Endothelial cell (in vitro differentiated cells): ENCODE results near the gene DOK5. TPM values are rescaled to one million over a fixed set of nuclear protein-coding genes. Genes with fewer than 3 reads are reported as not detected.

Experiments used
- DNase-seq: peaks from one replicate; pipeline ENCODE4 v3.0.0; 2021; ENCODE audit warnings: low spot score
- H3K27ac Mint-ChIP-seq: one replicate; pipeline ENCODE4 v1.8.0; 2021; ENCODE audit warnings: mixed read lengths, inconsistent platforms; ENCODE audit not compliant: unreplicated experiment
- H3K27me3 Mint-ChIP-seq: one replicate; pipeline ENCODE4 v1.8.0; 2021; ENCODE audit warnings: mild to moderate bottlenecking, moderate library complexity, mixed read lengths, inconsistent platforms; ENCODE audit not compliant: unreplicated experiment
- H3K36me3 Mint-ChIP-seq: one replicate; pipeline ENCODE4 v1.8.0; 2021; ENCODE audit warnings: mild to moderate bottlenecking, low read depth, mixed read lengths, inconsistent platforms; ENCODE audit not compliant: unreplicated experiment
- H3K4me1 Mint-ChIP-seq: one replicate; pipeline ENCODE4 v1.8.0; 2021; ENCODE audit warnings: mild to moderate bottlenecking, mixed read lengths, inconsistent platforms; ENCODE audit not compliant: unreplicated experiment
- H3K4me3 Mint-ChIP-seq: one replicate; pipeline ENCODE4 v1.8.0; 2021; ENCODE audit warnings: mild to moderate bottlenecking, mixed read lengths, inconsistent platforms; ENCODE audit not compliant: unreplicated experiment
- H3K9me3 Mint-ChIP-seq: one replicate; pipeline ENCODE4 v1.8.0; 2021; ENCODE audit warnings: mixed read lengths, inconsistent platforms; ENCODE audit not compliant: unreplicated experiment
- total RNA-seq: library from RNA; stranded (reverse); fragmentation: NEBNext Ultra II Directional; extraction: Animal tissue kit (Norgen Biotek cat#: 25700); gene quantifications from one replicate; pipeline ENCODE4 v1.2.1, GENCODE V29; 2021; ENCODE audit not compliant: unreplicated experiment
- TF ChIP-seq, protein P1 (sequence below): fragments of 200-600 bp; sonication (generic); IDR thresholded peaks from one replicate; pipeline ENCODE4 v1.5.0; 2021; ENCODE audit warnings: antibody characterized with exemption; ENCODE audit not compliant: unreplicated experiment

Gene DOK5
- total RNA-seq, 1 donor from 2014 or later: 0.26 TPM

- DNase-seq: no peak
- Mint-ChIP-seq H3K27ac (no peak overlapping the region), H3K27me3 (no peaks in the 10 kb centered on the region), H3K36me3 (peaks cover 3% of the 10 kb centered on the region), H3K4me1 (no peaks in the 10 kb centered on the region), H3K9me3 (peaks cover 42% of the 10 kb centered on the region), H3K4me3 (no peak overlapping the region)
- TF ChIP-seq, protein P1, sequence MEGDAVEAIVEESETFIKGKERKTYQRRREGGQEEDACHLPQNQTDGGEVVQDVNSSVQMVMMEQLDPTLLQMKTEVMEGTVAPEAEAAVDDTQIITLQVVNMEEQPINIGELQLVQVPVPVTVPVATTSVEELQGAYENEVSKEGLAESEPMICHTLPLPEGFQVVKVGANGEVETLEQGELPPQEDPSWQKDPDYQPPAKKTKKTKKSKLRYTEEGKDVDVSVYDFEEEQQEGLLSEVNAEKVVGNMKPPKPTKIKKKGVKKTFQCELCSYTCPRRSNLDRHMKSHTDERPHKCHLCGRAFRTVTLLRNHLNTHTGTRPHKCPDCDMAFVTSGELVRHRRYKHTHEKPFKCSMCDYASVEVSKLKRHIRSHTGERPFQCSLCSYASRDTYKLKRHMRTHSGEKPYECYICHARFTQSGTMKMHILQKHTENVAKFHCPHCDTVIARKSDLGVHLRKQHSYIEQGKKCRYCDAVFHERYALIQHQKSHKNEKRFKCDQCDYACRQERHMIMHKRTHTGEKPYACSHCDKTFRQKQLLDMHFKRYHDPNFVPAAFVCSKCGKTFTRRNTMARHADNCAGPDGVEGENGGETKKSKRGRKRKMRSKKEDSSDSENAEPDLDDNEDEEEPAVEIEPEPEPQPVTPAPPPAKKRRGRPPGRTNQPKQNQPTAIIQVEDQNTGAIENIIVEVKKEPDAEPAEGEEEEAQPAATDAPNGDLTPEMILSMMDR: no peak
Measured at GRCh38 chr20:54694516-54694915, 219.1 kb downstream of the DOK5 start.

DNA sequence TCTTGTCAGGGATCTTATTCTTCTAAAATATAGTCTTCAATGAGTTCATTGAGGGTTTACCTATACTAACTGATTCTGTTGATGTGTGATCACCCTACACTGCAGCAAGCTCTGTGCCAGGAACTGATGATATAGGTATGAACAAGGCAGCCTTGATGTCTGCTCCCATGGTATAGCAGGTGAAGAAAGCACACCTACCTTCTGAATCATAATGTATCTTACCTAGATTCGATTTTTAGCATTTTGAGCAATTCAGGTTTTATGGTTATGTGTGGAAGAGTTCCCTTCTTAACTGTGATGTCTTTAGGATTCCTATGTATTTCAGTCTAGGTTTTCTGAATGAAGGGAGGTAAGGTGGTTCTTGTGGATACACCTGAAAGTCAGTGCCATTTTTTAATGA, 223.0 kb downstream of the DOK5 start:
- H3K27ac Mint-ChIP-seq: no peak overlapping the region
- H3K4me3 Mint-ChIP-seq: no peak overlapping the region
- no peaks in the 10 kb centered on the region for H3K4me1 Mint-ChIP-seq
- no peaks in the 10 kb centered on the region for H3K27me3 Mint-ChIP-seq
- H3K9me3 Mint-ChIP-seq: peaks cover 33% of the 10 kb centered on the region
- no peak for DNase-seq
- TF ChIP-seq, protein P1: no peak
- no peaks in the 10 kb centered on the region for H3K36me3 Mint-ChIP-seq
